Measurements from ENCODE around the gene MOSPD2. TPM values are rescaled to one million over a fixed set of nuclear protein-coding genes. Genes with fewer than 3 reads are reported as not detected.

The MOSPD2 gene
- total RNA-seq, 1 donor from 2014 or later: 10.2 TPM

DNA sequence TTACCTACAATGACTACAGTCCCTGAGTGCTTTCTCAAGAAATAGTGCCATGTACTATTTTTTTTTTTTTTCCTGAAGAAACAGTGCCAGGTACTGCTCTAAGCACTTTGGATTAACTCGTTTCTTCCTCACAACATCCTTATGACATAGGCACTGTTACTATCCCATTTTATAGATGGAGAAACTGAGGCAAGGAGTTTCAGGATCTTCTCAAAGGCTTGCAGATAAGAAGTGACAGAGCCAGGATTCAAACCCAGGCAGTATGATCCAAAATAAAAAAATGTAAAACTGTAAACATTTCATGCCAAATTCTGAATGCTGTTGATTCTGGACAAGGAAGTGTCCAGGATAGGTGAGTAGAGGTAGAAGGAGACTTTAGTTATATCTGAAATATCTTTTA is 1.5 kb upstream of the MOSPD2 start:
- DNase-seq (ENCODE audit: low read depth, low spot score): no peak
- H3K4me3 Mint-ChIP-seq: peak overlapping the region; percentile 92
- H3K36me3 Mint-ChIP-seq (ENCODE audit: low read depth): peaks cover 22% of the 10 kb centered on the region
- no peaks in the 10 kb centered on the region for H3K27me3 Mint-ChIP-seq (ENCODE audit: low read depth)
- TF ChIP-seq, protein P1, sequence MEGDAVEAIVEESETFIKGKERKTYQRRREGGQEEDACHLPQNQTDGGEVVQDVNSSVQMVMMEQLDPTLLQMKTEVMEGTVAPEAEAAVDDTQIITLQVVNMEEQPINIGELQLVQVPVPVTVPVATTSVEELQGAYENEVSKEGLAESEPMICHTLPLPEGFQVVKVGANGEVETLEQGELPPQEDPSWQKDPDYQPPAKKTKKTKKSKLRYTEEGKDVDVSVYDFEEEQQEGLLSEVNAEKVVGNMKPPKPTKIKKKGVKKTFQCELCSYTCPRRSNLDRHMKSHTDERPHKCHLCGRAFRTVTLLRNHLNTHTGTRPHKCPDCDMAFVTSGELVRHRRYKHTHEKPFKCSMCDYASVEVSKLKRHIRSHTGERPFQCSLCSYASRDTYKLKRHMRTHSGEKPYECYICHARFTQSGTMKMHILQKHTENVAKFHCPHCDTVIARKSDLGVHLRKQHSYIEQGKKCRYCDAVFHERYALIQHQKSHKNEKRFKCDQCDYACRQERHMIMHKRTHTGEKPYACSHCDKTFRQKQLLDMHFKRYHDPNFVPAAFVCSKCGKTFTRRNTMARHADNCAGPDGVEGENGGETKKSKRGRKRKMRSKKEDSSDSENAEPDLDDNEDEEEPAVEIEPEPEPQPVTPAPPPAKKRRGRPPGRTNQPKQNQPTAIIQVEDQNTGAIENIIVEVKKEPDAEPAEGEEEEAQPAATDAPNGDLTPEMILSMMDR (conservative IDR thresholded peaks at IDR 0.05): no peak
- peaks cover 28% of the 10 kb centered on the region for H3K4me1 Mint-ChIP-seq
- H3K9me3 Mint-ChIP-seq: peaks cover 13% of the 10 kb centered on the region
- H3K27ac Mint-ChIP-seq (ENCODE audit: unreplicated experiment): no peak overlapping the region

DNA sequence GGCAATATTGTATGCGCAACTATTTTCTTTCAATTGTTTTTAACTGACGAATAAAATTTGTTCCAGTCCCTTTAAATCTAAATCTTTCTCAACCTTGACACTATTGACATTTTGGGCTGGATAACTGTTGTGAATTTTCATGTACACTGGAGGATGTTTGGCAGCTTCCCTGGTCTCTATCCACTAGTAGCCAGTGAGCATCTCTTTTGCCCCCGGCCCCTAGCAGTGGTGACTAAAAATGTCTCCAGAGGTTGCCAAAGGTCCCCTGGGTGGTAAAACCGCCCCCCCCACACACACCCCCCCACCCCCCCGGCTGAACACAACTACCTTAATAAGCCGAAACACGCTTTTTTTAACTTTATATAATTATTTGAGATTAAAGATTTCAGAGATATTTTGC is 866 bp upstream of the MOSPD2 start:
- Mint-ChIP-seq H3K9me3 (peaks cover 9% of the 10 kb centered on the region), H3K36me3 (ENCODE audit: low read depth) (peaks cover 21% of the 10 kb centered on the region), H3K27me3 (ENCODE audit: low read depth) (no peaks in the 10 kb centered on the region), H3K27ac (ENCODE audit: unreplicated experiment) (no peak overlapping the region), H3K4me1 (peaks cover 28% of the 10 kb centered on the region), H3K4me3 (peak overlapping the region; percentile 92)
- no peak for DNase-seq (ENCODE audit: low read depth, low spot score)
- TF ChIP-seq, protein P1 (conservative IDR thresholded peaks at IDR 0.05): no peak

DNA sequence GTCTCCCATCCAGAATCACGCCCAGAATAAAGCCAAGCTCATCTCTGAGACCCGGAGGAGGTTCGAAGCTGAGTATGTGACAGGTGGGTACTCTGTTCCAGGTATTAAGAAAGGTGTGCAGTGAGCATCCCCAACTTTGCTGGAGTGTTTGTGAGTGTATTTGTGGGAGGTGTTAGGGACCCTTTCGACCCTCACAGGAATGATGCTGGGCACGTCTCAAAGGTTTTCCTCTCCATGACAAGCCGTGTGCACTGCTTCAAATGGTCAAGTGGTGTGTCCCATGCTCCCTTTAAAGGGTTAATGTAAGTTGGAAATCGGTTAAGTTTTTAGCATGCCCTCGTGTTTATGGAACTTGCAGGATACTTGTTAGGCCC is 442 bp downstream of the MOSPD2 start:
- Mint-ChIP-seq H3K27ac (ENCODE audit: unreplicated experiment) (no peak overlapping the region), H3K36me3 (ENCODE audit: low read depth) (peaks cover 13% of the 10 kb centered on the region), H3K4me1 (peaks cover 28% of the 10 kb centered on the region), H3K9me3 (peaks cover 5% of the 10 kb centered on the region), H3K4me3 (peak overlapping the region; percentile 92), H3K27me3 (ENCODE audit: low read depth) (no peaks in the 10 kb centered on the region)
- TF ChIP-seq, protein P1 (conservative IDR thresholded peaks at IDR 0.05): no peak
- no peak for DNase-seq (ENCODE audit: low read depth, low spot score)

DNA sequence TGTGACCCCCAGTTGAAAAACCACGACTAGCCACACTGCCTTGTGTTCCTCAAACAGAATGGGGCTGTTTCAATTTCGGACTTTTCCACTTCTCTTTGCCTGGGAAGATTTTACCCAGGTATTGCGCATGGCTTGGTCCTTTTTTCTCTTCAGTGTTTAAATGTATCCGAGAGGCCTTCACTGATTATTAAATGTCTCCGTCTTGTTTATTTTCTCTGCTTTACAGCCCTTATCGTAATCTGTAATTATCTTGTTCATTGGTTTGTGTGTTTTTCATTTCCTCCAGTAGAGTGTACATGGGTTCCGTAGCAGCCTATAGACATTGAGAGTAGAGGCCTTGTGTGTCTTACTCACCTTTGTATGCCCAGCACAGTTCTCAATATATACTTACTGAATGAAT is 2.4 kb downstream of the MOSPD2 start:
- no peak for DNase-seq (ENCODE audit: low read depth, low spot score)
- no peaks in the 10 kb centered on the region for H3K27me3 Mint-ChIP-seq (ENCODE audit: low read depth)
- no peak overlapping the region for H3K27ac Mint-ChIP-seq (ENCODE audit: unreplicated experiment)
- H3K4me3 Mint-ChIP-seq: peak overlapping the region; percentile 49
- TF ChIP-seq, protein P1 (conservative IDR thresholded peaks at IDR 0.05): no peak
- H3K4me1 Mint-ChIP-seq: peaks cover 23% of the 10 kb centered on the region
- peaks cover 7% of the 10 kb centered on the region for H3K36me3 Mint-ChIP-seq (ENCODE audit: low read depth)
- peaks cover 3% of the 10 kb centered on the region for H3K9me3 Mint-ChIP-seq

DNA sequence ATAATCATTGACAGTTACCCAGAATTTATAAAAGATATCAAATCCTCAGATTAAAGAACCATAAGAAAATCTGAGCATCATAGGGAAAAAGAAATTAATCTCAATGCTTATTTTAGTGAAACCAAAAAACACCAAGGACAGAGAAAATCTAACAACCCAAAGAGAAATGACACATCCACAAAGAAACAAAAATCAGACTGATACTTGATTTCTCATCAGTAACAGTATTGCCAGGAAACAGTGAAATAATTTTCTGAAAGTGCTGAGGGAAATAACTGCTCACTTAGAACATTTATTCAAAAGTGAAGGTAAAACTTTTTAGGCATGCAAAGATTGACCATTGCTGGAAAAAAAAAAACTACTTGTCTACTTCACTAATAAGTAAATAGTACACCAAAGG is 10.6 kb downstream of the MOSPD2 start:
- Mint-ChIP-seq H3K27ac (ENCODE audit: unreplicated experiment) (no peak overlapping the region), H3K27me3 (ENCODE audit: low read depth) (no peaks in the 10 kb centered on the region), H3K4me3 (no peak overlapping the region), H3K36me3 (ENCODE audit: low read depth) (peaks cover 8% of the 10 kb centered on the region), H3K4me1 (no peaks in the 10 kb centered on the region), H3K9me3 (peaks cover 5% of the 10 kb centered on the region)
- TF ChIP-seq, protein P1 (conservative IDR thresholded peaks at IDR 0.05): no peak
- no peak for DNase-seq (ENCODE audit: low read depth, low spot score)

DNA sequence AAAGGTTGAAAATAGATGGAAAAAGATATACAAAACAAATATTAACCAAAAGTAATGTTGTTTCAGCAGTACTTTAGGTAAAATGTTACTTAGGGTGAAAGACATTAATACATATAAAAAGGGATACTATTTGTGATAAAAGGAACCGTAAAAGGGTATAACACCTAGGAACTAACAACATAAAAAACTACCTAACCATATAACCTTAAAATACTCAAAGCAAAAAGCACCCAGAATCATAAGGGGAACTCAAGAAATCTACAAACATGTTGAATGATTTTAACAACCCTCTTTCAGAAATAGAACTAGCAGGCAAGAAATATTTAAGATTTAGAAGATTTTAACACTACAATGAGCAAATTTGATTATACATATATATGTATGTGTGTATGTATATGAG is 11.5 kb downstream of the MOSPD2 start:
- H3K27me3 Mint-ChIP-seq (ENCODE audit: low read depth): no peaks in the 10 kb centered on the region
- DNase-seq (ENCODE audit: low read depth, low spot score): no peak
- H3K36me3 Mint-ChIP-seq (ENCODE audit: low read depth): peaks cover 8% of the 10 kb centered on the region
- H3K4me1 Mint-ChIP-seq: no peaks in the 10 kb centered on the region
- H3K9me3 Mint-ChIP-seq: peaks cover 5% of the 10 kb centered on the region
- no peak overlapping the region for H3K4me3 Mint-ChIP-seq
- no peak overlapping the region for H3K27ac Mint-ChIP-seq (ENCODE audit: unreplicated experiment)
- TF ChIP-seq, protein P1 (conservative IDR thresholded peaks at IDR 0.05): no peak

All from neural crest cell (in vitro differentiated cells).